ENCODE data around the gene KRTAP5-3.
"Not testable (repeated sequence)": the region's sequence is repeated elsewhere in the genome, so short reads cannot be mapped to it uniquely, and the experiment has no call there.

KRTAP5-3 gene

DNA sequence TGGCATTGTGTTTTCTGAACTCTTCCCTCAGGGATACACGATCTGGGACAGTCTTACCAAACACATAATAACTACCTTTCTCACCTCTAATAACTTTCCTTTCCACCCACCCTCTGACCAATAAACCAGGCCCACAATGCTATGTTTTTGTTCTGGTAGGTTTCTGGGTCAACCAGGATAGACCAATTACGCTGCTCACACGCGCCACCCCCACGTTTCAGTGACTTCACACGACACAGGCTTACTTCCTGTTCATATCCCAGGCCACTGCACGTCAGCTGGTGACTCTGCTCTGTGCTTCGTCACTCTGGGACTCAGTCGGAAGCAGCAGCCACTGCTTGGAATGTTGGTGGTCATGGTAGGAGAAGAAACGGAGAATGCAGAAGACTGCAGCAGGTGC, 11.2 kb upstream of the KRTAP5-3 start:
- no peak overlapping the region for H3K4me3 ChIP-seq (ENCODE audit: low read depth, low read length)
- DNase-seq (ENCODE audit: low read depth), result no peak
- no peak for TF ChIP-seq CTCF (IDR thresholded peaks at IDR 0.05; ENCODE audit: control insufficient read depth, extremely low read depth, insufficient read depth)

DNA sequence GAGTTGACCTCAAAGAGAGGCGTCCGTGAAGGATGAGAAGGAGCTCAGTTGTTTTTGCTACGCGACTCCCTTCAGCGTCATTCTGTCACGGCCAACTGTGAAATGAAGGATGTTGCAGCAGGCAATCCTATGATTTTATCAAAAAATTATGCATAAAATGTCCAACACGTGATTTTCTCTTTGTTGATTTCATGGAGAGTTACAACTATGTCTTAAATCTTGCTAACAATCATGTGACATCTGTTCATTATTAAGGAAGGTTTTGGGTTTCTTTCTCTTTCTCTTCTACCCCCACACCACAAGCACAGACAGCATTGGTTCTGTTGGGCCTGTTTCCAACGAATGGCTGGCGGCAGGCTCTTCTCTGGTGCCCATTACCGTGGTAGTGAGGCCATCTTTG, 10.0 kb upstream of the KRTAP5-3 start:
- DNase-seq (ENCODE audit: low read depth), result no peak
- no peak for TF ChIP-seq CTCF (IDR thresholded peaks at IDR 0.05; ENCODE audit: control insufficient read depth, extremely low read depth, insufficient read depth)

DNA sequence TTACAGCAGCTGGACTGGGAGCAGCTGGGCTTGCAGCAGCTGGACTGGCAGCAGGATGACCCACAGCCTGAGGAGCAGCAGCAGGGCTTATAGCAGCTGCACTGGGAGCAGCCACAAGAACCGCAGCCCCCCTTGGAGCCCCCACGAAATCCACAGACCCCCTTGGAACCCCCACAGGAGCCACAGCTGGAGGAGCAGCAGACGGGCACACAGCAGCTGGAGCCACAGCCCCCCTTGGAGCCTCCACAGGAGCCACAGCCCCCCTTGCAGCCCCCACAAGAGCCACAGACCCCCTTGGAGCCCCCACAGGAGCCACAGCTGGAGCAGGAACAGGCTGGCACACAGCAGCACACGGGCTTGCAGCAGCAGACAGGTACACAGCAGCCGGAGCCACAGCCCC, 362 bp downstream of the KRTAP5-3 start:
- DNase-seq (ENCODE audit: low read depth); H3K4me3 ChIP-seq (ENCODE audit: low read depth, low read length): not testable (repeated sequence)

More for the DNA sequence above, 10.0 kb upstream of the KRTAP5-3 start:
- H3K4me3 ChIP-seq (ENCODE audit: low read depth, low read length), result no peak overlapping the region

DNA sequence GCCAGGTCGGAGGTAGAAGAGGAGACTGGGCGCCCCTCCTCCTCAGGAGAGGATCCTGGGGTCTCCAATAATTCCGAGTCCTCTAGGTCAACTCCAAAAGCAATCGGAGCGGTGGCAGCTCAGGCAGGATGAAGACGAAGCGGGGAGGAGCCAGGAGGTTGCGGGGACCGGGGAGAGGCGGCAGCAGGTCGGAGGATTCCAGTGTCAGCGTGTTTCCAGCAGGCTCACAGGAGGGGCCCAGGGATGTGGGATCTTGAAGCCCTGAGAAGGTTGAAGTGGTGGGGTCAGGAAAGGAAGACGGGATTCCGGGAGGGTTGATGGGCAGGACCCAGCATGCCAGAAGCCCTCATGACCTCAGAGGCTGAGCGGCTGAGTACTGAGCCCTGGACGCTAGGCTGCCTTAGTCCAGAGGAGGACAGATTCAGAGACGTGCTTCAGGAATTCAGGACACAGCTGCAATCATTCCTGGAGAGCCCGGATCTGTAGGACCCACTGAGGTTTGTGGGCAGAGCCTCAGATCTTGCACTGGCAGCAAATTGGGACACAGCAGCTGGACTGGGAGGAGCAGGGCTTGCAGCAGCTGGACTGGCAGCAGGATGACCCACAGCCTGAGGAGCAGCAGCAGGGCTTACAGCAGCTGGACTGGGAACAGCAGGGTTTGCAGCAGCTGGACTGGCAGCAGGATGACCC, 962 bp downstream of the KRTAP5-3 start:
- DNase-seq (ENCODE audit: low read depth); H3K4me3 ChIP-seq (ENCODE audit: low read depth, low read length): not testable (repeated sequence)

DNA sequence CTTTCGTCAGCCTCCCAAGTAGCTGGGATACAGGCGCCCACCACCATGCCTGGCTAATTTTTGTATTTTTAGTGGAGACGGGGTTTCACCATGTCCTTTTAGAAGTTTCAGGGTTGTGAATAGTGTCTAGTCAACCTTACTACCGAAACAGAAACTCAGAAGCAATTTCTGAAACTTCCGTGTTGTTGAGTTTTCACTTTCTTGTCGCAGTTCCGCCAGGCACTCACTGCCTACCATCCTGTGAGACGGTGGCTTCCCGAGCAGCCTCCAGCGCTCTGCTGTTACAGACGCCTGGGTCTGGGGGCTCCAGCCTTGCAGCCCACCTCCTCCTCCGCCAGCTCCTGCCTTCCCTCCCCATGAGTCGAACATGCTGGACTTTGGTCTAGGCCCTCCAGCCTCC, 2.3 kb downstream of the KRTAP5-3 start:
- not testable (repeated sequence) for H3K4me3 ChIP-seq (ENCODE audit: low read depth, low read length); DNase-seq (ENCODE audit: low read depth)

GRCh38 chr11:1604711-1605110, 3.6 kb downstream of the KRTAP5-3 start:
- H3K4me3 ChIP-seq (ENCODE audit: low read depth, low read length), result no peak overlapping the region
- DNase-seq (ENCODE audit: low read depth), result no peak
- TF ChIP-seq CTCF (IDR thresholded peaks at IDR 0.05; ENCODE audit: control insufficient read depth, extremely low read depth, insufficient read depth), result no peak

- no peak overlapping the region for H3K4me3 ChIP-seq (ENCODE audit: low read depth, low read length)
- DNase-seq (ENCODE audit: low read depth), result no peak
- no peak for TF ChIP-seq CTCF (IDR thresholded peaks at IDR 0.05; ENCODE audit: control insufficient read depth, extremely low read depth, insufficient read depth)
Observed at GRCh38 chr11:1604181-1604580, 4.1 kb downstream of the KRTAP5-3 start.

DNA sequence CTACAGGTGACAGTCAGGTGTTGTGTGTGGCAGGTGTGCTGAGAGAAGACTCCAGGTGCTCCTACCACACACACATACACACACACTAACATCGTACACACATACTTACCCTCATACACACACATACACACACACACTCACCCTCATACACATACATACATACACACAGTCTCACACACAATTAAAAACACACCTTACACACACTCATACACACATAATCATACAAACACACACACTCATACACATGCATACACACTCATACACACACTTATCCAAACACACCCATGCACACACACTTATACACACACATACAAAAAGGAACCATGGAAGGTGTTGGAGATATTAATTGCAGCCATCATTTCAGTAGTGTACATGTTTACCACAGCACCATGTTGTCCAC, 4.6 kb downstream of the KRTAP5-3 start:
- no peak overlapping the region for H3K4me3 ChIP-seq (ENCODE audit: low read depth, low read length)
- no peak for DNase-seq (ENCODE audit: low read depth)
- TF ChIP-seq CTCF (IDR thresholded peaks at IDR 0.05; ENCODE audit: control insufficient read depth, extremely low read depth, insufficient read depth), result no peak

DNA sequence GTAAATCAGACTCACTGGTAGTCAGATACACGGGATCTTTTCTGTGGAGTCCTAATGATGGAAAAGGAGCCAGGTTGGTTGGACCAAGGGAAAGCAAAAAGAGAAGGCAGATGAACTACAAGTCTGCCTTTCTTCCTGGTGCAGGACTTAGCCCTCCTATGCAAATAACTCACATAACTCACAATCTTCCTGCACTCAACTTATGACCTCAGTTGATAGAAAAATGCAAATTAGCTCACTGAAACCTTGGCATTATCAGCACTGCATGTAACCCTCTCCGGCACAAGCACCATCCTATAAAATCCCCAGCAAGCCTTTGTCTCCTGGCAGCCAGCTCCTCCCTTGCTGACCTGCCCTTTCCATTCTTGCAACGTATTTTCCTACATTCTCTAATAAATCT, 6.6 kb downstream of the KRTAP5-3 start:
- H3K4me3 ChIP-seq (ENCODE audit: low read depth, low read length); DNase-seq (ENCODE audit: low read depth): not testable (repeated sequence)

All from LNCaP clone FGC (cell line).